HepG2 (cell line): ENCODE measurements around the gene TOR4A. TPM values are rescaled to one million over a fixed set of nuclear protein-coding genes. Genes with fewer than 3 reads are reported as not detected.
A peak's percentile ranks its signal among the peaks of the same experiment; 100 is the strongest.

Source experiments
- CREM ChIP-seq, 2 experiments: sonication (generic) in 1 of 2; formaldehyde crosslinking in 1 of 2; IDR thresholded peaks; 2 replicates each; pipeline versions ENCODE4 v1.4.0 to v1.6.1; 2016 to 2020; ENCODE audit warnings: antibody characterized with exemption in 1 of 2, mild to moderate bottlenecking in 1 of 2, missing genetic modification reagents in 1 of 2
- DR1 ChIP-seq: sonication (generic); formaldehyde crosslinking; IDR thresholded peaks from 2 replicates; pipeline ENCODE4 v1.8.0; 2021; ENCODE audit warnings: mild to moderate bottlenecking, missing genetic modification reagents, inconsistent platforms
- KDM4B ChIP-seq: sonication (generic); formaldehyde crosslinking; IDR thresholded peaks from 2 replicates; pipeline ENCODE4 v1.4.0; 2020; ENCODE audit warnings: missing genetic modification reagents
- MATR3 ChIP-seq: sonication (generic); formaldehyde crosslinking; IDR thresholded peaks from 2 replicates; pipeline ENCODE4 v1.4.0; 2020; ENCODE audit warnings: missing genetic modification reagents
- MAZ ChIP-seq, 2 experiments: sonication (generic) in 1 of 2; formaldehyde crosslinking in 1 of 2; IDR thresholded peaks; 2 replicates each; pipeline versions ENCODE4 v1.5.0 to v1.6.1; 2012 to 2020; ENCODE audit warnings: low read depth in 2 of 2, mild to moderate bottlenecking in 2 of 2, borderline replicate concordance in 1 of 2, improper control_type of control experiment in 1 of 2, low read length in 1 of 2, missing genetic modification reagents in 1 of 2, moderate library complexity in 1 of 2
- NCOA5 ChIP-seq: sonication (generic); formaldehyde crosslinking; IDR thresholded peaks from 2 replicates; pipeline ENCODE4 v1.4.0; 2020; ENCODE audit warnings: missing genetic modification reagents
- TAF1 ChIP-seq: sonication (generic); formaldehyde crosslinking; IDR thresholded peaks from 2 replicates; pipeline ENCODE4 v1.4.0; 2020; ENCODE audit warnings: missing genetic modification reagents
- TEAD3 ChIP-seq: optimal IDR thresholded peaks from 2 replicates; pipeline ENCODE3; 2016; ENCODE audit warnings: borderline replicate concordance
- ZNF24 ChIP-seq: fragments of 450-650 bp; IDR thresholded peaks from 2 replicates; pipeline ENCODE4 v1.6.1; 2017; ENCODE audit warnings: antibody characterized with exemption, mild to moderate bottlenecking
- ZNF564 ChIP-seq: sonication (generic); formaldehyde crosslinking; IDR thresholded peaks from 2 replicates; pipeline ENCODE4 v1.8.1; 2023; ENCODE audit warnings: mild to moderate bottlenecking, missing genetic modification reagents
- ZNF75D ChIP-seq: sonication (generic); formaldehyde crosslinking; IDR thresholded peaks from 2 replicates; pipeline ENCODE4 v1.8.1; 2023; ENCODE audit warnings: missing genetic modification reagents, mild to moderate bottlenecking, borderline replicate concordance
- polyA plus RNA-seq, 8 experiments: library from polyadenylated mRNA; depleted of rRNA in 3 of 8; stranded (reverse) in 7 of 8; unstranded in 1 of 8; fragments of >200 nt; fragmentation: Illumina TruSeq in 4 of 8; extraction: Trizol in 4 of 8; gene quantifications; 2 replicates each; pipeline versions ENCODE4 v1.2.1 to v1.2.3, GENCODE V29; 2011 to 2016; ENCODE audit warnings: low read depth in 4 of 8, missing spikeins in 1 of 8, mixed read lengths in 1 of 8; ENCODE audit not compliant: insufficient read depth in 1 of 8
- total RNA-seq, 5 experiments: library from RNA; depleted of rRNA; stranded (reverse); fragments of >200 nt; fragmentation: Illumina TruSeq; extraction: Trizol; gene quantifications; 2 replicates each; pipeline ENCODE4 v1.2.3, GENCODE V29; 2016; ENCODE audit warnings: low read depth in 1 of 5
- TF ChIP-seq, protein P1 (sequence below): sonication (generic); formaldehyde crosslinking; IDR thresholded peaks from 2 replicates; pipeline ENCODE4 v1.5.1; 2020; ENCODE audit warnings: mild to moderate bottlenecking, missing genetic modification reagents, moderate library complexity
- TF ChIP-seq, protein P2 (sequence below): sonication (generic); formaldehyde crosslinking; IDR thresholded peaks from 2 replicates; pipeline ENCODE4 v1.9.0; 2022; ENCODE audit warnings: missing genetic modification reagents, mild to moderate bottlenecking, borderline replicate concordance
- TF ChIP-seq, protein P3 (sequence below): sonication (generic); formaldehyde crosslinking; IDR thresholded peaks from 2 replicates; pipeline ENCODE4 v1.5.1; 2020; ENCODE audit warnings: missing genetic modification reagents, mild to moderate bottlenecking, borderline replicate concordance
- TF ChIP-seq, protein P4 (sequence below): sonication (generic); formaldehyde crosslinking; IDR thresholded peaks from 2 replicates; pipeline ENCODE4 v1.4.0; 2020; ENCODE audit warnings: missing genetic modification reagents
- TF ChIP-seq, protein P5 (sequence below): sonication (generic); formaldehyde crosslinking; conservative IDR thresholded peaks from 2 replicates; pipeline ENCODE4 v1.4.0; 2020; ENCODE audit warnings: missing genetic modification reagents

TOR4A gene
- total and polyA plus RNA-seq, 2 of the 13 experiments (the other 11 are each of a cell fraction or from before 2014, with no cell fraction given) = 11.1 to 14.2 TPM

DNA sequence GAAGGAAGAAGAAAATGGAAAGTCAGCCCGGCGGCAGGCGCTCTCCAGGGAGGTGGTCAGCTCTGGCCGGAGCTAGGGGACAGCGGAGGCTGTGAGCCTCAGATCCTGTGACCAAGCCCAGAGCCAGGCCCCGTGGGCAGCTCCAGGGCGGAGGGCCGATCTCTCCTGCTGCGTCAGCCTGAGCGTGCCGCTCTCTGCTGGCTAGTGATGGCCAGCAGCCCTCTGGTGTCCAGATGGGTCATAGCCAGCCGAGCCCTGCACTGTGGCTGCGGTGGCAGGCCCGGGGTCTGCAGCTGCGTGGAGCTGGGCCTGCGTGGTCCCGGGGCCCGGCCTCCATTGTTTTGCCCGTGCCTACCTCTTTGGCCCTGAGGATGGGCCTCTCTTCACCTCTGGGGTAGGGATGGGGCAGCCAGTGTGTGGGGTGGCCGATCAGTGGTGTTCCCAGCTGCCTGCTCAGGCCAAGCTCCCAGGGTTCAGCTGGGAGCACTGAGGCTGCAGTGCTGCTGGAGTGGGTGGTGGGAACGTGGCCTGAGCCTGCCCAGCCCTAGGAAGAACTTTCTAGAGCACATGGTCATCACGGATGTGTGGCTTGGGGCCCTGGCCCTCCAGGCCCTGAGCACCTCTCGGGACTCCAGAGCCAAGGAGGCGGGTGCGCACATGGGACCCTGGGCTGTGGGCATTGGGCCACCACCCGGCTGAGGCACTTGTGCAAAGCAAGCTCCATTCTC is 41.6 kb downstream of the TOR4A start (continued):
- TF ChIP-seq, protein P1, sequence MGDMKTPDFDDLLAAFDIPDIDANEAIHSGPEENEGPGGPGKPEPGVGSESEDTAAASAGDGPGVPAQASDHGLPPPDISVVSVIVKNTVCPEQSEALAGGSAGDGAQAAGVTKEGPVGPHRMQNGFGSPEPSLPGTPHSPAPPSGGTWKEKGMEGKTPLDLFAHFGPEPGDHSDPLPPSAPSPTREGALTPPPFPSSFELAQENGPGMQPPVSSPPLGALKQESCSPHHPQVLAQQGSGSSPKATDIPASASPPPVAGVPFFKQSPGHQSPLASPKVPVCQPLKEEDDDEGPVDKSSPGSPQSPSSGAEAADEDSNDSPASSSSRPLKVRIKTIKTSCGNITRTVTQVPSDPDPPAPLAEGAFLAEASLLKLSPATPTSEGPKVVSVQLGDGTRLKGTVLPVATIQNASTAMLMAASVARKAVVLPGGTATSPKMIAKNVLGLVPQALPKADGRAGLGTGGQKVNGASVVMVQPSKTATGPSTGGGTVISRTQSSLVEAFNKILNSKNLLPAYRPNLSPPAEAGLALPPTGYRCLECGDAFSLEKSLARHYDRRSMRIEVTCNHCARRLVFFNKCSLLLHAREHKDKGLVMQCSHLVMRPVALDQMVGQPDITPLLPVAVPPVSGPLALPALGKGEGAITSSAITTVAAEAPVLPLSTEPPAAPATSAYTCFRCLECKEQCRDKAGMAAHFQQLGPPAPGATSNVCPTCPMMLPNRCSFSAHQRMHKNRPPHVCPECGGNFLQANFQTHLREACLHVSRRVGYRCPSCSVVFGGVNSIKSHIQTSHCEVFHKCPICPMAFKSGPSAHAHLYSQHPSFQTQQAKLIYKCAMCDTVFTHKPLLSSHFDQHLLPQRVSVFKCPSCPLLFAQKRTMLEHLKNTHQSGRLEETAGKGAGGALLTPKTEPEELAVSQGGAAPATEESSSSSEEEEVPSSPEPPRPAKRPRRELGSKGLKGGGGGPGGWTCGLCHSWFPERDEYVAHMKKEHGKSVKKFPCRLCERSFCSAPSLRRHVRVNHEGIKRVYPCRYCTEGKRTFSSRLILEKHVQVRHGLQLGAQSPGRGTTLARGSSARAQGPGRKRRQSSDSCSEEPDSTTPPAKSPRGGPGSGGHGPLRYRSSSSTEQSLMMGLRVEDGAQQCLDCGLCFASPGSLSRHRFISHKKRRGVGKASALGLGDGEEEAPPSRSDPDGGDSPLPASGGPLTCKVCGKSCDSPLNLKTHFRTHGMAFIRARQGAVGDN (CRISPR knock-in tag) = peak; percentile 64
- no peak for TF ChIP-seq KDM4B (CRISPR knock-in tag)
- TF ChIP-seq, protein P2, sequence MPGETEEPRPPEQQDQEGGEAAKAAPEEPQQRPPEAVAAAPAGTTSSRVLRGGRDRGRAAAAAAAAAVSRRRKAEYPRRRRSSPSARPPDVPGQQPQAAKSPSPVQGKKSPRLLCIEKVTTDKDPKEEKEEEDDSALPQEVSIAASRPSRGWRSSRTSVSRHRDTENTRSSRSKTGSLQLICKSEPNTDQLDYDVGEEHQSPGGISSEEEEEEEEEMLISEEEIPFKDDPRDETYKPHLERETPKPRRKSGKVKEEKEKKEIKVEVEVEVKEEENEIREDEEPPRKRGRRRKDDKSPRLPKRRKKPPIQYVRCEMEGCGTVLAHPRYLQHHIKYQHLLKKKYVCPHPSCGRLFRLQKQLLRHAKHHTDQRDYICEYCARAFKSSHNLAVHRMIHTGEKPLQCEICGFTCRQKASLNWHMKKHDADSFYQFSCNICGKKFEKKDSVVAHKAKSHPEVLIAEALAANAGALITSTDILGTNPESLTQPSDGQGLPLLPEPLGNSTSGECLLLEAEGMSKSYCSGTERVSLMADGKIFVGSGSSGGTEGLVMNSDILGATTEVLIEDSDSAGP (CRISPR knock-in tag) = peak; percentile 59; the same call in 1 of the 2 replicates
- peak; percentile 28 for TF ChIP-seq TEAD3 (CRISPR knock-in tag)
- no peak for TF ChIP-seq CREM (IDR thresholded peaks at IDR 0.05)
- TF ChIP-seq CREM (CRISPR knock-in tag; IDR thresholded peaks at IDR 0.05) = no peak
- TF ChIP-seq, protein P3, sequence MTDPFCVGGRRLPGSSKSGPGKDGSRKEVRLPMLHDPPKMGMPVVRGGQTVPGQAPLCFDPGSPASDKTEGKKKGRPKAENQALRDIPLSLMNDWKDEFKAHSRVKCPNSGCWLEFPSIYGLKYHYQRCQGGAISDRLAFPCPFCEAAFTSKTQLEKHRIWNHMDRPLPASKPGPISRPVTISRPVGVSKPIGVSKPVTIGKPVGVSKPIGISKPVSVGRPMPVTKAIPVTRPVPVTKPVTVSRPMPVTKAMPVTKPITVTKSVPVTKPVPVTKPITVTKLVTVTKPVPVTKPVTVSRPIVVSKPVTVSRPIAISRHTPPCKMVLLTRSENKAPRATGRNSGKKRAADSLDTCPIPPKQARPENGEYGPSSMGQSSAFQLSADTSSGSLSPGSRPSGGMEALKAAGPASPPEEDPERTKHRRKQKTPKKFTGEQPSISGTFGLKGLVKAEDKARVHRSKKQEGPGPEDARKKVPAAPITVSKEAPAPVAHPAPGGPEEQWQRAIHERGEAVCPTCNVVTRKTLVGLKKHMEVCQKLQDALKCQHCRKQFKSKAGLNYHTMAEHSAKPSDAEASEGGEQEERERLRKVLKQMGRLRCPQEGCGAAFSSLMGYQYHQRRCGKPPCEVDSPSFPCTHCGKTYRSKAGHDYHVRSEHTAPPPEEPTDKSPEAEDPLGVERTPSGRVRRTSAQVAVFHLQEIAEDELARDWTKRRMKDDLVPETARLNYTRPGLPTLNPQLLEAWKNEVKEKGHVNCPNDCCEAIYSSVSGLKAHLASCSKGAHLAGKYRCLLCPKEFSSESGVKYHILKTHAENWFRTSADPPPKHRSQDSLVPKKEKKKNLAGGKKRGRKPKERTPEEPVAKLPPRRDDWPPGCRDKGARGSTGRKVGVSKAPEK (CRISPR knock-in tag) = no peak
- TF ChIP-seq ZNF564 (CRISPR knock-in tag) = no peak
- TF ChIP-seq, protein P4, sequence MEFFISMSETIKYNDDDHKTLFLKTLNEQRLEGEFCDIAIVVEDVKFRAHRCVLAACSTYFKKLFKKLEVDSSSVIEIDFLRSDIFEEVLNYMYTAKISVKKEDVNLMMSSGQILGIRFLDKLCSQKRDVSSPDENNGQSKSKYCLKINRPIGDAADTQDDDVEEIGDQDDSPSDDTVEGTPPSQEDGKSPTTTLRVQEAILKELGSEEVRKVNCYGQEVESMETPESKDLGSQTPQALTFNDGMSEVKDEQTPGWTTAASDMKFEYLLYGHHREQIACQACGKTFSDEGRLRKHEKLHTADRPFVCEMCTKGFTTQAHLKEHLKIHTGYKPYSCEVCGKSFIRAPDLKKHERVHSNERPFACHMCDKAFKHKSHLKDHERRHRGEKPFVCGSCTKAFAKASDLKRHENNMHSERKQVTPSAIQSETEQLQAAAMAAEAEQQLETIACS = no peak
- TF ChIP-seq MAZ (IDR thresholded peaks at IDR 0.05; ENCODE audit: borderline replicate concordance, low read depth, low read length) = no peak
- TF ChIP-seq MAZ (CRISPR knock-in tag; IDR thresholded peaks at IDR 0.05; ENCODE audit: low read depth) = no peak
- no peak for TF ChIP-seq TAF1 (CRISPR knock-in tag)
- TF ChIP-seq ZNF24 = no peak
- no peak for TF ChIP-seq ZNF75D (CRISPR knock-in tag)
- TF ChIP-seq DR1 (CRISPR knock-in tag) = no peak
- TF ChIP-seq MATR3 = no peak
- TF ChIP-seq, protein P5, sequence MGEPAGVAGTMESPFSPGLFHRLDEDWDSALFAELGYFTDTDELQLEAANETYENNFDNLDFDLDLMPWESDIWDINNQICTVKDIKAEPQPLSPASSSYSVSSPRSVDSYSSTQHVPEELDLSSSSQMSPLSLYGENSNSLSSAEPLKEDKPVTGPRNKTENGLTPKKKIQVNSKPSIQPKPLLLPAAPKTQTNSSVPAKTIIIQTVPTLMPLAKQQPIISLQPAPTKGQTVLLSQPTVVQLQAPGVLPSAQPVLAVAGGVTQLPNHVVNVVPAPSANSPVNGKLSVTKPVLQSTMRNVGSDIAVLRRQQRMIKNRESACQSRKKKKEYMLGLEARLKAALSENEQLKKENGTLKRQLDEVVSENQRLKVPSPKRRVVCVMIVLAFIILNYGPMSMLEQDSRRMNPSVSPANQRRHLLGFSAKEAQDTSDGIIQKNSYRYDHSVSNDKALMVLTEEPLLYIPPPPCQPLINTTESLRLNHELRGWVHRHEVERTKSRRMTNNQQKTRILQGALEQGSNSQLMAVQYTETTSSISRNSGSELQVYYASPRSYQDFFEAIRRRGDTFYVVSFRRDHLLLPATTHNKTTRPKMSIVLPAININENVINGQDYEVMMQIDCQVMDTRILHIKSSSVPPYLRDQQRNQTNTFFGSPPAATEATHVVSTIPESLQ (CRISPR knock-in tag) = no peak
- TF ChIP-seq NCOA5 (CRISPR knock-in tag) = no peak
